Epithelial cell of proximal tubule (primary cell): ENCODE measurements around the gene ZDHHC1. TPM values are rescaled to one million over a fixed set of nuclear protein-coding genes. Genes with fewer than 3 reads are reported as not detected.

ENCODE experiments used
- DNase-seq: peaks from one replicate; pipeline ENCODE4 v3.0.0-alpha.2; 2011; ENCODE audit warnings: low read depth
- H3K4me3 ChIP-seq: 2 replicates; pipeline ENCODE4 v1.5.1; 2011; ENCODE audit warnings: low read depth, mild to moderate bottlenecking, low read length
- CTCF ChIP-seq: conservative IDR thresholded peaks from 2 replicates; pipeline ENCODE4 v1.5.1; 2012; ENCODE audit warnings: low read depth, mild to moderate bottlenecking, low read length
- total RNA-seq: library from RNA; depleted of rRNA; stranded (reverse); fragments of >200 nt; gene quantifications from 2 replicates; pipeline ENCODE4 v1.2.3, GENCODE V29; 2015

ZDHHC1 gene
- total RNA-seq, 1 donor from 2014 or later: 7.3 TPM

- DNase-seq: no peak
- no peak for TF ChIP-seq CTCF
- H3K4me3 ChIP-seq: no peak overlapping the region
Measured at GRCh38 chr16:67407788-67408452, 8.4 kb downstream of the ZDHHC1 start.

GRCh38 chr16:67407176-67407787 is 9.0 kb downstream of the ZDHHC1 start:
- TF ChIP-seq CTCF: no peak
- DNase-seq: no peak
- no peak overlapping the region for H3K4me3 ChIP-seq

GRCh38 chr16:67406111-67406971 is 9.9 kb downstream of the ZDHHC1 start:
- no peak overlapping the region for H3K4me3 ChIP-seq
- no peak for TF ChIP-seq CTCF
- DNase-seq: no peak

GRCh38 chr16:67405336-67405735 is 10.9 kb downstream of the ZDHHC1 start:
- TF ChIP-seq CTCF: no peak
- no peak for DNase-seq
- no peak overlapping the region for H3K4me3 ChIP-seq

GRCh38 chr16:67404740-67405226 is 11.5 kb downstream of the ZDHHC1 start:
- no peak for TF ChIP-seq CTCF
- H3K4me3 ChIP-seq: no peak overlapping the region
- no peak for DNase-seq

- no peak overlapping the region for H3K4me3 ChIP-seq
- TF ChIP-seq CTCF: no peak
- DNase-seq: no peak
Measured at GRCh38 chr16:67403976-67404555, 12.2 kb downstream of the ZDHHC1 start.
